Neural cell (in vitro differentiated cells): ENCODE data around the gene CREB3L1. TPM values are rescaled to one million over a fixed set of nuclear protein-coding genes. Genes with fewer than 3 reads are reported as not detected.

Source experiments
- H2AFZ ChIP-seq: fragments of 200-600, 300-800 bp; sonication (generic), shearing (Covaris generic); 2 replicates; pipeline ENCODE4 v1.6.0; 2014; ENCODE audit warnings: low read depth, mild to moderate bottlenecking, antibody characterized with exemption, low read length, moderate library complexity
- H3F3A ChIP-seq: fragments of 200-600 bp; shearing (Covaris generic); 2 replicates; pipeline ENCODE4 v1.6.1; 2016; ENCODE audit warnings: mild to moderate bottlenecking, moderate library complexity, mixed read lengths, antibody characterized with exemption, low read length; ENCODE audit not compliant: insufficient read depth, poor library complexity, severe bottlenecking
- H3K27ac ChIP-seq: fragments of 200-600, 300-800 bp; sonication (generic), shearing (Covaris generic); 2 replicates; pipeline ENCODE4 v1.5.1; 2014; ENCODE audit warnings: mild to moderate bottlenecking, low read length, moderate library complexity
- H3K27me3 ChIP-seq: fragments of 300-800, 200-600 bp; sonication (generic), shearing (Covaris generic); 2 replicates; pipeline ENCODE4 v1.6.0; 2014; ENCODE audit warnings: mild to moderate bottlenecking, low read depth, low read length, moderate library complexity; ENCODE audit not compliant: insufficient read depth
- H3K36me3 ChIP-seq: fragments of 300-800, 200-600 bp; sonication (generic), shearing (Covaris generic); 2 replicates; pipeline ENCODE4 v1.5.1; 2014; ENCODE audit warnings: mild to moderate bottlenecking, antibody characterized with exemption, low read length, moderate library complexity; ENCODE audit not compliant: insufficient read depth
- H3K4me2 ChIP-seq: fragments of 300-800, 200-600 bp; sonication (generic), shearing (Covaris generic); 2 replicates; pipeline ENCODE4 v1.6.0; 2014; ENCODE audit warnings: mild to moderate bottlenecking, low read length
- H3K4me3 ChIP-seq: fragments of 300-800, 200-600 bp; sonication (generic), shearing (Covaris generic); 2 replicates; pipeline ENCODE4 v1.5.1; 2014; ENCODE audit warnings: mild to moderate bottlenecking, low read length, moderate library complexity
- H3K79me2 ChIP-seq: fragments of 200-600 bp; shearing (Covaris generic); replicated peaks from 2 replicates; pipeline ENCODE4 v1.6.0; 2014; ENCODE audit warnings: mild to moderate bottlenecking, low read length, moderate library complexity; ENCODE audit not compliant: insufficient read depth
- H3K9ac ChIP-seq: fragments of 300-800, 200-600 bp; sonication (generic), shearing (Covaris generic); 2 replicates; pipeline ENCODE4 v1.6.1; 2016; ENCODE audit warnings: mild to moderate bottlenecking, low read length, mixed read lengths
- H3K9me2 ChIP-seq: fragments of 200-600 bp; shearing (Covaris generic); 2 replicates; pipeline ENCODE4 v1.6.1; 2016; ENCODE audit warnings: mild to moderate bottlenecking, low read length, mixed read lengths; ENCODE audit not compliant: insufficient read depth
- H3K9me3 ChIP-seq: fragments of 200-600, 300-800 bp; sonication (generic), shearing (Covaris generic); 2 replicates; pipeline ENCODE4 v1.6.1; 2016; ENCODE audit warnings: mild to moderate bottlenecking, mixed run types, low read length, moderate library complexity, mixed read lengths
- H4K20me1 ChIP-seq: fragments of 200-600 bp; shearing (Covaris generic); 2 replicates; pipeline ENCODE4 v1.6.1; 2016; ENCODE audit warnings: mild to moderate bottlenecking, mixed run types; ENCODE audit not compliant: insufficient read depth
- CTCF ChIP-seq: fragments of 450-650 bp; IDR thresholded peaks from 2 replicates; pipeline ENCODE4 v1.5.1; 2014; ENCODE audit warnings: antibody characterized with exemption, mild to moderate bottlenecking, moderate library complexity; ENCODE audit not compliant: poor library complexity, severe bottlenecking
- EP300 ChIP-seq: fragments of 450-650 bp; conservative IDR thresholded peaks from 2 replicates; pipeline ENCODE4 v1.6.1; 2014; ENCODE audit warnings: antibody characterized with exemption, mild to moderate bottlenecking, moderate library complexity; ENCODE audit not compliant: poor library complexity, severe bottlenecking
- EZH2 ChIP-seq: fragments of 200-600, 300-800 bp; shearing (Covaris generic), sonication (generic); IDR thresholded peaks from 2 replicates; pipeline ENCODE4 v1.6.1; 2014; ENCODE audit warnings: antibody characterized with exemption, low read length, borderline replicate concordance, mild to moderate bottlenecking; ENCODE audit not compliant: insufficient read depth, poor library complexity, severe bottlenecking
- MXI1 ChIP-seq: fragments of 450-650 bp; conservative IDR thresholded peaks from 2 replicates; pipeline ENCODE4 v1.6.1; 2014; ENCODE audit warnings: antibody characterized with exemption, mild to moderate bottlenecking; ENCODE audit not compliant: poor library complexity, severe bottlenecking
- POLR2AphosphoS5 ChIP-seq: IDR thresholded peaks from 2 replicates; pipeline ENCODE4 v1.6.1; 2012
- RAD21 ChIP-seq: fragments of 450-650 bp; conservative IDR thresholded peaks from 2 replicates; pipeline ENCODE4 v1.6.1; 2014; ENCODE audit warnings: antibody characterized with exemption, mild to moderate bottlenecking, moderate library complexity
- REST ChIP-seq: IDR thresholded peaks from 2 replicates; pipeline ENCODE4 v1.6.1; 2012; ENCODE audit warnings: borderline replicate concordance
- SMC3 ChIP-seq: fragments of 450-650 bp; conservative IDR thresholded peaks from 2 replicates; pipeline ENCODE4 v1.6.1; 2014; ENCODE audit warnings: antibody characterized with exemption, mild to moderate bottlenecking, moderate library complexity; ENCODE audit not compliant: poor library complexity
- TAF1 ChIP-seq: IDR thresholded peaks from 2 replicates; pipeline ENCODE4 v1.6.1; 2012; ENCODE audit warnings: low read depth
- polyA plus RNA-seq: library from polyadenylated mRNA; depleted of rRNA; stranded (reverse); fragments of >200 nt; gene quantifications from 2 replicates; pipeline ENCODE4 v1.2.3, GENCODE V29; 2014

Gene CREB3L1
- polyA plus RNA-seq, 1 donor from 2014 or later: not detected

- Histone ChIP-seq H3K79me2 (no peaks in the 10 kb centered on the region), H3K27me3 (peaks cover 26% of the 10 kb centered on the region), H2AFZ (no peak overlapping the region), H3K9me3 (no peaks in the 10 kb centered on the region), H4K20me1 (no peaks in the 10 kb centered on the region), H3F3A (peaks cover 9% of the 10 kb centered on the region), H3K4me3 (peak overlapping the region; percentile 63), H3K9ac (peak overlapping the region; percentile 38), H3K9me2 (no peaks in the 10 kb centered on the region), H3K4me2 (peak overlapping the region; percentile 7), H3K27ac (peak overlapping the region; percentile 46), H3K36me3 (no peaks in the 10 kb centered on the region)
- TF ChIP-seq SMC3 (no peak), TAF1 (no peak), EP300 (no peak), POLR2AphosphoS5 (no peak), RAD21 (no peak), CTCF (no peak), EZH2 (no peak), MXI1 (no peak), REST (no peak)
These were observed 37.7 kb upstream of the CREB3L1 start for GRCh38 chr11:46239801-46240061.

GRCh38 chr11:46240371-46240770, 37.1 kb upstream of the CREB3L1 start:
- no peak overlapping the region for H3K4me2 ChIP-seq
- no peaks in the 10 kb centered on the region for H4K20me1 ChIP-seq
- no peaks in the 10 kb centered on the region for H3K36me3 ChIP-seq
- peaks cover 26% of the 10 kb centered on the region for H3K27me3 ChIP-seq
- no peak overlapping the region for H2AFZ ChIP-seq
- no peak overlapping the region for H3K4me3 ChIP-seq
- no peaks in the 10 kb centered on the region for H3K79me2 ChIP-seq
- peak overlapping the region; percentile 38 for H3K9ac ChIP-seq
- no peaks in the 10 kb centered on the region for H3K9me3 ChIP-seq
- no peak for TF ChIP-seq EZH2
- TF ChIP-seq EP300: no peak
- TF ChIP-seq REST: no peak
- no peak for TF ChIP-seq TAF1
- TF ChIP-seq POLR2AphosphoS5: no peak
- TF ChIP-seq CTCF: no peak
- no peak for TF ChIP-seq SMC3
- no peak for TF ChIP-seq RAD21
- TF ChIP-seq MXI1: no peak
- peaks cover 9% of the 10 kb centered on the region for H3F3A ChIP-seq
- no peak overlapping the region for H3K27ac ChIP-seq
- no peaks in the 10 kb centered on the region for H3K9me2 ChIP-seq
